ENCODE measurements around the gene FAM131C. TPM values are rescaled to one million over a fixed set of nuclear protein-coding genes. Genes with fewer than 3 reads are reported as not detected.

Gene FAM131C, protein sequence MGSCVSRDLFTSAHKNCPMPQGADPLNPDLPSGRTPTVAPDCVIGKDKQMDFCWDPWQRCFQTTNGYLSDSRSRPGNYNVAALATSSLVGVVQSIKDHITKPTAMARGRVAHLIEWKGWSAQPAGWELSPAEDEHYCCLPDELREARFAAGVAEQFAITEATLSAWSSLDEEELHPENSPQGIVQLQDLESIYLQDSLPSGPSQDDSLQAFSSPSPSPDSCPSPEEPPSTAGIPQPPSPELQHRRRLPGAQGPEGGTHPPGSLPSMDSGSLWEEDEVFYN
- 15.1 to 21.1 TPM (median 19.8 TPM) in 5 replicates for total RNA-seq (2022; extraction: Qiagen RNA extraction; ENCODE audit: low read depth)

DNA sequence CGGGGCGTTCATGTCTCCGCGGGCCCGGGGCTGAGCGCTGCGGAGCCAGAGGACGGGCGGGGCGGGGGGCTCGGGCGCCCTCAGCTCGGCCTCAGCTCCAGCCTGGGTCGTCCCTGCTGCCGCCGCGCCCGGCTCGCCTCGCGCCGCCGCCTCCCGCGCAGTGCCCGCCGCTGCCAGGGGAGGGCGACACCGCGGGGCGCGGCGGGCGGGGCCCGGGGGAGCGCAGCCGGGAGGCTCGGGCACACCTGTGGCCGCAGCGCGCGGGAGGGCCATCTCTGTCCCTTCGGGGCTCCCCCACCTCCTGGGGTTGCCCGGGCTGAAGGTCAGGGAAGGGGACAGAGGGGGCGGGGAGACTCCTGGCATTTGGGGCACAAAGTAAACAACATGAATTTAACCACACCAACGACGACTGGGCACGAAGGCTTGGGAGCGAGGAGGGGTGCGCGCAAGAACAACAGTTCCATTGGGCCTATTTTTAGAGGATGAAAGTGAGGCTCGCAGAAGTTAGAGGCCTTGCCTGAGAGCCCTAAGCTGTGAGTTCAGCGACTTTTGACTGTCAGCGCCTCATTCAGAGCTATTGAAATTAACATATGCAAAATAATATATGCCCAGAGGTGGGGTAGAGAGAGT, at the start of gene FAM131C:
FAM131C (minus strand) TSS at position 162 of the 630 bp plus-strand sequence. CDS start 209 bp downstream, outside the sequence.

DNA sequence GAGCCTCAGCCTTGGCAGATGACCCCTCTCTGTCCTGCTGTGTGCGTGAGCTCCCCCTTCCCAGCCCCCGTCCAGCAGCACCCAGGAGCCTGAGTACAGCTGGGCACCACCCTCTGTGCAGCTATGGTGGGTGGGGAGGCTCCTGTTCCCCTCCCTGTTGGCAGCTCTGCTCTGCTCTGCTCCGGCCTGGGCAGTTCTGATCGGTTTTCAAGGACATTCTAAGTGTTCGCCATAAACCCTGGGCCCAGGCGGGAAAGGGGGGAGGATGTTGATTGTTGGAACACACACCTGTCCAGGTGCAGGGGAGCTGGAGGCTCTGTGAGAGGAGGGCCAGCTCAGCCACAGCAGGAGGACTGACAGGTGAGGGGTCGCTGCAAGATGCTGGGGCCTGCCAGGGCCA, 29.9 kb downstream of the FAM131C start, which contains the start of gene CLCNKB:
CLCNKB (plus strand) TSS at position 262 of the 400 bp plus-strand sequence. CDS start 711 bp downstream, outside the sequence.

DNA sequence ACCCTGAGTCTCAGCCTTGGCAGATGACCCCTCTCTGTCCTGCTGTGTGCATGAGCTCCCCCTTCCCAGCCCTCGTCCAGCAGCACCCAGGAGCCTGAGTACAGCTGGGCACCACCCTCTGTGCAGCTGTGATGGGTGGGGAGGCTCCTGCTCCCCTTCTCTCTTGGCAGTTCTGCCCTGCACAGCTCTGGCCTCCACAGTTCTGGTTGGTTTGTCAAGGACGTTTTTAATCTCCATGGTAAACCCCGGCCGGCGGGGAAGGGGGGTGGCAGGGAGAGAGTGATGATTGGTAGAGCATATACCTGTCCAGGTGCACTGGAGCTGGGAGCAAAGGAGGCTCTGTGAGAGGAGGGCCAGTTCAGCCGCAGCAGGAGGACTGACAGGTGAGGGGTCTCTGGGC, 51.8 kb downstream of the FAM131C start, which contains the start of gene CLCNKA:
CLCNKA (plus strand) TSS at position 356 of the 400 bp plus-strand sequence. CDS start 584 bp downstream, outside the sequence.

GRCh38 chr1:16017461-16018303, 55.8 kb downstream of the FAM131C start, which contains the start of gene HSPB7:
TSS of gene HSPB7 (minus strand) at chr1:16018043. CDS start at chr1:16017963, 80 bp downstream.

Other genes with a start within 250 kb of the FAM131C start
- 32.0 to 42.0 TPM (median 38.9 TPM) in 5 replicates for gene SPEN, start 225.9 kb downstream of the FAM131C start, total RNA-seq (2022; extraction: Qiagen RNA extraction; ENCODE audit: low read depth)
- gene ZBTB17, start 97.5 kb downstream of the FAM131C start, total RNA-seq (2022; extraction: Qiagen RNA extraction; ENCODE audit: low read depth): 9.9 to 13.4 TPM (median 12.5 TPM) in 5 replicates
- 0.03 to 0.05 TPM in 2 of 5 replicates, not detected in the others for gene SRARP, start 69.4 kb downstream of the FAM131C start, total RNA-seq (2022; extraction: Qiagen RNA extraction; ENCODE audit: low read depth)
- 0.06 to 0.26 TPM (median 0.11 TPM) in 3 of 5 replicates, not detected in the others for gene HSPB7, start 55.6 kb downstream of the FAM131C start, total RNA-seq (2022; extraction: Qiagen RNA extraction; ENCODE audit: low read depth)
- gene CLCNKA, start 51.6 kb downstream of the FAM131C start, total RNA-seq (2022; extraction: Qiagen RNA extraction; ENCODE audit: low read depth): 0.15 to 0.21 TPM in 2 of 5 replicates, not detected in the others
- 0.10 to 0.13 TPM (median 0.10 TPM) in 3 of 5 replicates, not detected in the others for gene CLCNKB, start 29.9 kb downstream of the FAM131C start, total RNA-seq (2022; extraction: Qiagen RNA extraction; ENCODE audit: low read depth)
- gene EPHA2, start 82.4 kb upstream of the FAM131C start, total RNA-seq (2022; extraction: Qiagen RNA extraction; ENCODE audit: low read depth): 113 to 159 TPM (median 149 TPM) in 5 replicates
- 5.6 to 6.6 TPM (median 6.3 TPM) in 5 replicates for gene ARHGEF19, start 139.0 kb upstream of the FAM131C start, total RNA-seq (2022; extraction: Qiagen RNA extraction; ENCODE audit: low read depth)
- gene CPLANE2, start 163.5 kb upstream of the FAM131C start, total RNA-seq (2022; extraction: Qiagen RNA extraction; ENCODE audit: low read depth): 3.2 to 4.3 TPM (median 3.4 TPM) in 5 replicates

Measured in A549 treated with GW870086 at 1 μM for 4 hours (cell line).